GM21717 (cell line): ENCODE measurements around the gene UGGT2.
"Not testable (repeated sequence)": the region's sequence is repeated elsewhere in the genome, so short reads cannot be mapped to it uniquely, and the experiment has no call there.

ENCODE experiments used
- ATAC-seq: cut with Tn5 transposase; IDR thresholded peaks from one replicate; pipeline ENCODE4 v1.9.1; 2021; ENCODE audit warnings: mild to moderate bottlenecking, moderate library complexity; ENCODE audit not compliant: unreplicated experiment

UGGT2 gene

GRCh38 chr13:96053003-96053703 is at the start of gene UGGT2:
UGGT2 (minus strand) TSS chr13:96053401; CDS start chr13:96053312, 89 bp downstream.
- peak; percentile 93 for ATAC-seq

DNA sequence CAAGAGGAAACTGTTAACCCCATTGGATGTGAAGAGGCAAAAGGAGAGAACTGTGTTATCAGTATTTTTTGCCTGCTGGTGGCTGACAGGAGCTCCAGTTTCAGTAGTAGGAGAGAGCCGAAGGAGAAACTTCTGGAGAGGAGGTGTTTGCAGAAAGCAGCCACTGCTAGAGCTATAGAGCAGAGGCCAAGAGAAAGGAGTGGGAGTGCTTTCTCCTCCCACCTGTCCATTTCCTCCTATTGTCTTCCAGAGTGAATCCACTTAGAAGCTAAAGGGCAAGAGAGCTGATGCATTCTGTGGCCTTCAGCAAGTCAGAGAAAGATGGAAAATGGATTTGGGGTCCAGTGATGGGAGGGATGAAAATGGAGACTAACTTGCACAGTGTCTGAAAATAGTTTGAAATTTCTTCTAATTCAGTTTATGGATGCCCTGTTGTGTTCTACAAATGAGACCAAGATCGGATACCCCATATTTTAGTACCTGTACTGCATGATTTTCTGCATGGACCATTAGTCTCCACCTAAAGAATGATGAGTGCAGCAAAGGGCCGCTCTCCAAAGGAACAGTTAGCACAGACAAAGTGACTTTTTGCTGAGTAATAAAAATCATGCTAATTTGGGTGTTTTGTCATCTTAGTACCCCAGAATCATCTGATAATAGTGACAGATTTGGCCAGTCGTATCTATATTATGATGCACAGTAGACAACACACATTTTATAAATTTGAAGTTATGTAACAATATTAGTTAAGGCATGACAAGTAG is 47.4 kb upstream of the UGGT2 start:
- ATAC-seq = no peak

GRCh38 chr13:96093296-96094006 is 40.2 kb upstream of the UGGT2 start:
- ATAC-seq = no peak

DNA sequence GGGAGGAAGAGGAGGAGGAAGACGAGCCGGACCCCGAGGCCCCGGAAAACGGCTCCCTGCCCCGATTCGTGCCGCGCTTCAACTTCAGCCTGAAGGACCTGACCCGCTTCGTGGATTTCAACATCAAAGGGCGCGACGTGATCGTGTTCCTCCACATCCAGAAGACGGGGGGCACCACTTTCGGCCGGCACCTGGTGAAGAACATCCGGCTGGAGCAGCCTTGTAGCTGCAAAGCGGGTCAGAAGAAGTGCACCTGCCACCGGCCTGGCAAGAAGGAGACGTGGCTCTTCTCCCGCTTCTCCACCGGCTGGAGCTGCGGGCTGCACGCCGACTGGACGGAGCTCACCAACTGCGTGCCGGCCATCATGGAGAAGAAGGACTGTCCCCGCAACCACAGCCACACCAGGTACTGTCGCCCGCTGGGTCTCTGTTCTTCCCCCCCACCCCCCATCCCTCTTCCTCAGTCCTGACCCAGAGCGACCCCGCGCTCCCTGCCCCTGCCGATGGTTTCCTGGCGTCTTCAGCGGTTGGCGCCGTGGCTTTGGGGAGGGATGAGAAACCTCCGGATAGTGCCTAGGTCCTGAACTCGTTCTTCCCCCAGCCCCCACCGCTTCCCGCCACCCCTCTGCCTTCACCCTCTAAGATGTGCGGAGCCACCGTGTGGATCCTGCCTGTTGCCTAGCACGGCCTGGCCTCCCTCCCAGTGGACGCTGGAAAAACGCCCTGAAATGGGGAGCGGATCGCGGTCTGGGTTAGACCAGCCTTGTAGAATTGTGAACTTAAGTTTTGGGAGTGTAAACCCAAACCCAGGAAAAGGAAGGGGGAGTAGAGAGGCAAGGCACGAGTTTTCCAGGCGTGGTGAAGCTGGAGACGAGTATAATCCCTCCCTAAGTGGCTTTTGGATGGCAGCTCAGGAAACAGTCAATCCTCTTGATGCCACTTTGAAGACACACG is 38.2 kb upstream of the UGGT2 start:
- ATAC-seq = no peak

DNA sequence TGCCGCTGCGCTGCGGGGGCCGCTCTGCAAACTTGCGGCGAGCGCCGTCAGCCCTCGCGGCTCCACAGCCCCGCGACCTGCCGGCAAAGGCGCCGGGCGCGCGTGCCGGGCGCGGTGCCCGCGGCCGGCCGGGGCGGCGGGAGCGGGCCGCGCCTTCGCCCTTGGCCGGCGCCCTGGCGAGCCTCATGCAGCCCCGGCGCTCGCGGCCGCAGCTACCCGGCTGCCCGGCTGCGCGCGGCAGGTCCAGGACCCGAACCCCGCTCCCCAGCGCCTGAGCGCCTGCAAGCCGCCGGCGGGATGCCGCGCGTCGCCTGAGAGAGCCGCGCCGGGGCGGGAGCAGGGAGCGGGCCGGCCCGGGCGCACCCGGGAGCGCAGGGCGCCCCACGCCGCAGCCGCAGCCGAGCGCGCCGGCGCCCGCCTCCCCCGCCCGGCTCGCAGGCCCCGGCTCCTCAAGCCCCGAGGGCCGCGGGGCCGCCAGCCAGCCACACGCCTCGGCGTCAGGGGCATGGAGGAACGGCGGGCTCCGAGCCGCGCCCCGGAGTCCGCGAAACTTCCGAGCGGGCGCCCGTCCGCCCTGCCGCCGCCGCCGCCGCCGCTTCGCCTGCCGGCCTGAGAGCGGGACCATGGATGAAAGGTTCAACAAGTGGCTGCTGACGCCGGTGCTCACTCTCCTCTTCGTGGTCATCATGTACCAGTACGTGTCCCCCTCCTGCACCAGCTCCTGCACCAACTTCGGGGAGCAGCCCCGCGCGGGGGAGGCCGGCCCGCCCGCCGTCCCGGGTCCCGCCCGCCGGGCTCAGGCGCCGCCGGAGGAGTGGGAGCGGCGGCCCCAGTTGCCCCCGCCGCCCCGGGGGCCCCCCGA is 37.3 kb upstream of the UGGT2 start:
- no peak for ATAC-seq

- ATAC-seq = no peak
Measured at GRCh38 chr13:96089749-96090239, 36.6 kb upstream of the UGGT2 start, which contains the start of gene HS6ST3. HS6ST3 (plus strand) TSS chr13:96090107.

DNA sequence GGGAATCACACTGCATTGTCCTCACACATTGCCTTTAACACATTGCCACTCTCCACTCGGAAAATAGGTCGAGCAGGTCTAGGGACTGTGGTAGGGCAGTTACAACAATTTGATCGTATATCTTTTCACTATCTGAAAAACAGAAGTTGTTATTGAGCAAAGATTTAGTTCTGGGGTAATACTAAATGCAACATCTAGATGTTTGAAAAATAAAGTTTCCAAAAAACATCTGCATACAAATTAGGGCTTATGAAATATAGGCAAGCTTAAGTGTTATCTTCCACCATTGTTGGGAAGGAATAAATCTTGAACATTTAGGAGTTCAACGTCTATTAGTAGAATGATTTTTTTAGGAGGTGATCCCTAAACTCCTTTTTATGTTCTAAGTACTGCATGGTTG is 35.9 kb upstream of the UGGT2 start:
- ATAC-seq = no peak

- no peak for ATAC-seq
Measured at GRCh38 chr13:96086736-96087135, 33.5 kb upstream of the UGGT2 start.

DNA sequence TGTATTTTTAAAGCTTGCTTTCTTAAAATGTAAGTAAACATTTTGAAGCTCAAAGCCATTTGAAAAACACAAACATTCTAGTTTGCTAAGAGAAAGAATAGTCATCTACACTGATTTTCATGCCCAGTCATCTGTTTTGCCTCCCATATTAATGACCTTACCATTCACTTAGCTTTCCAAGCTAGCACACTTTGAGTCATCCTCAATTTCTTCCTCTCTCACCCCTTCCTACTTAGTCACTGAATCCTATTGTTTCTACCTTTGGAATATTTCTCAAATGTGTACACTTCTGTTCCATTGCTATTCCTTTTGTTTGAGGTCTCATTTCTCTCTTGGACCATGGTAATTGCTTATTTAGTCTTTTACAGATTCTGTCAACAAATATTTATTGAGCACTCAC is 29.4 kb upstream of the UGGT2 start:
- ATAC-seq = no peak

GRCh38 chr13:96081888-96082287 is 28.7 kb upstream of the UGGT2 start:
- ATAC-seq = no peak

DNA sequence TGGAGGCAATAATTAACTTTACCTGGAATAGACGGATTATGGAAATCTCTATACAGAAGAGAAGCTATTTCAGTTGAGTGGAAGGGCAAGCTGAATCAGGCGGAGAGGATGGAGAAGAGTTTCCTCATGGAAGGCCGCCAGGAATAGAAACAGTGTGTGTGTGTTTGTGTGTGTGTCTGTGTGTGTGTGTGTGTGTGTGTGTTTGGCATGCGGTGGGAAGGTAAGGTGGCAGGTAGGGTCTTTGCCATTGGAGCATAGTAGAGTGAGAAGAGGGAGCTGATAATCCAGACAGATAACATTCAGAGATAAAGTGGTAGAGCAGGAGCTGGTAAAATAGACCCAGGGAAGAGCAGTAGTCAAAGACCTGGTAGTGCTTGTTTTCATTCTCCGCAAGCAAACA is 27.5 kb upstream of the UGGT2 start:
- ATAC-seq = no peak

- no peak for ATAC-seq
Measured at GRCh38 chr13:96075953-96076543, 22.8 kb upstream of the UGGT2 start.

DNA sequence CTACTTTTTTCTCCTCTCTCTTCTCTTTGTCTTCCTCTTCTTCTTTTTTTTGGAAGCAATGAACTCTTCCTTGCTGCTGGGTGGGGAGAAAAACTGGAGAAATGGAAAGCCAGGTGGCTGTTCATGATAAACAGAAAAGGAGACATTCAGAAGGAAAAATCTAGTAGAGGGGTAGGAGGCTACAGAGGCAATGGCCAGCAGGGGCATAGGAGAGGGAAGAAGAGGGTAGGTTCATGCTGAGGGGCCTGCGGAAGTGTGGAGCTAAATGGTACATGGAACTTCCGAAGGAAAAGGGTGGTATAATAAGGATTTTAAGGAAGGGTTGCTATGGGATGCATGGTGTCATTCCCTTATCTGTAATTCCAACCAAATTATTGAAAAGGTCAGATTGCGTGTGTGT is 19.2 kb upstream of the UGGT2 start:
- no peak for ATAC-seq

- ATAC-seq = no peak
Measured at GRCh38 chr13:96071504-96071903, 18.3 kb upstream of the UGGT2 start.

GRCh38 chr13:96068729-96069128 is 15.5 kb upstream of the UGGT2 start:
- no peak for ATAC-seq

DNA sequence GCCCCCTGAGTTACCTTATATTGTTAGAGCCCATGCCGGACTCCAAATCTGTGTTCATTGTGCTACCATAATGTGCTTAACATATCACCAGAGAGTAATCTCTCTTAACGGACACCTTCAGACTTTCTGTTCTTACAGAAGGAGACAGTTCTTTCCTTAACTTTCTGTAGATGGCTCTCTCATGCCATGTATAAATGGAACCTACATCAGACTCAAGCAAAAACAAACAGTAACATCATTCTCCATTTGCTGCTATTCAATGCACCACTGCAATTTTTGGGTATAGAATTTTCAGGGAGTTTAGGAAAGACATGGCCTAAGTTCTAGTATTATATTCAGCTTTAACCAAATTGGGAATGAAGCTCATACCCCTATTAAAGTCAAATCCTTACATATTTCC is 12.6 kb upstream of the UGGT2 start:
- ATAC-seq = no peak

GRCh38 chr13:96052656-96053002 is 572 bp downstream of the UGGT2 start:
- ATAC-seq = peak; percentile 62

DNA sequence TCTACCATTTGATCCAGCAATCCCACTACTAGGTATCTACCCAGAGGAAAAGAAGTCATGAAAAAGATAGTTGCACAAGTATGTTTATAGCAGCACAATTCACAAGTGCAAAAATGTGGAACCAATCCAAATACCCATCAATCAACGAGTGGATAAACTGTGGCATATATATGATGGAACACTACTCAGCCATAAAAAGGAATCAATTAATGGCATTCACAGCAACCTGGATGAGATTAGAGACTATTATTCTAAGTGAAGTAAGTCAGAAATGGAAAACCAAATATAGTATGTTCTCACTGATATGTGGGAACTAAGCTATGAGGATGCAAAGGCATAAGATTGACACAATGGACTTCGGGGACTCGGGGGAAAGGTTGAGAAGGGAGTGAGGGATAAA is 1.3 kb downstream of the UGGT2 start:
- not testable (repeated sequence) for ATAC-seq

DNA sequence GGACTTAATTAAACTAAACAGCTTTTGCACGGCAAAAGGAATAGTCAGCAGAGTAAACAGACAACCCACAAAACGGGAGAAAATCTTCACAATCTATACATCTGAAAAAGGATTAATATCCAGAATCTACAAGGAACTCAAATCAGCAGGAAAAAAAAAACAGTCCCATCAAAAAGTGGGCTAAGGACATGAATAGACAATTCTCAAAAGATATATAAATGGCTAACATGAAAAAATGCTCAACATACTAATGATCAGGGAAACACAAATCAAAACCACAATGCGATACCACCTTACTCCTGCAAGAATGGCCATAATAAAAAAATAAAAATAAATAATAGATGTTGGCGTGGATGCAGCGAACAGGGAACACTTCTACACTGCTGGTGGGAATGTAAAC is 1.7 kb downstream of the UGGT2 start:
- ATAC-seq = not testable (repeated sequence)
